Central memory CD8-positive, alpha-beta T cell (primary cell): ENCODE measurements around the gene TAGLN2.

Experiments used
- ATAC-seq: fragments of 150-1000 bp; cut with Tn5 transposase; replicated peaks from 2 replicates; pipeline ENCODE4 v1.10.0; 2022; ENCODE audit warnings: mild to moderate bottlenecking, moderate FRiP score, moderate number of reproducible peaks; ENCODE audit not compliant: poor library complexity, severe bottlenecking; ENCODE audit errors: extremely low read depth
- DNase-seq, 2 donors: peaks; one replicate each; pipeline ENCODE4 v3.0.0; 2021; ENCODE audit warnings: low spot score in 2 of 2
- H3K27ac Mint-ChIP-seq: one replicate; pipeline ENCODE4 v1.8.0; 2022; ENCODE audit warnings: low read depth, mild to moderate bottlenecking, moderate library complexity, mixed read lengths
- H3K27me3 Mint-ChIP-seq: one replicate; pipeline ENCODE4 v1.8.0; 2022; ENCODE audit warnings: mixed read lengths
- H3K36me3 Mint-ChIP-seq: one replicate; pipeline ENCODE4 v1.8.0; 2022; ENCODE audit warnings: mild to moderate bottlenecking, moderate library complexity, mixed read lengths; ENCODE audit not compliant: insufficient read depth
- H3K4me1 Mint-ChIP-seq: one replicate; pipeline ENCODE4 v1.8.0; 2022; ENCODE audit warnings: mixed read lengths
- H3K4me3 Mint-ChIP-seq: one replicate; pipeline ENCODE4 v1.8.0; 2022; ENCODE audit warnings: mild to moderate bottlenecking, moderate library complexity, mixed read lengths
- H3K9me3 Mint-ChIP-seq: one replicate; pipeline ENCODE4 v1.8.0; 2022; ENCODE audit warnings: mixed read lengths

Gene TAGLN2

DNA sequence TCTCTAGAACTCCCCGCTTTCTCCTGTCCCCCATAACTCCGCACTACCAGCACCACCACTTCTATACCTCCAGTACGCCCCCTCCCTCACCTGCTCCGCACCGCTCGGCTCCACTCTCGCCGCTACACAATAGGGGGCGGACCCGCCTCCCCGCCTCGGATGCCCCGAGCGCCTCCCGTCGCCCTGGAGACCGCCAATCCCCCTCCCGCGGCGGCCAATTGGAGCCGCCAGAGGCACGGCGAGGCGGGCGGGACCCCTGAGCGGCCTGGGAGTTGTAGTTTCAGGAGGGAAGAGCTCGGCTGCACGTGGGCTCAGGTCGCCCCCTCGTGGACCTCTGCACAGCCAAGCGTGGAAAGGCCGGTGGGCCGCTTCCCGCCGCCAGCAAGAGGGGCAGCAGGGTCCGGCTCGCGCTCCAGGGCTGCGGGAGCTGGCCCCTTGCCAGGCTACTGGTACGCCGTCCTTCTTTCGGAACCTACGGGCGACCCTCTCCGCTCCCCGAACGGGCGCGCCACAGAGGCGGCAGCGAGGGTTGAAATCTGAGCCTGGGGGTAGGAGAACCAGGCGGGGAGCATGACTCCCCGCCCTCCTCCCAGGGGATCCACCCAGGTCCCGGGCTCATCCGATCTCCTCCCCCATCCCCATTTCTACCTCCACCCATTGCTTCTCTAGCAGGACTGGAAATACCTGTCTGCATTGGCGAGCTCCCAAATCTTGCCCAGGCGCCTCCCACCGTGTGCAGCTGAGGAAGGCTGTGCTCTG, 20.4 kb upstream of the TAGLN2 start, which contains the start of gene IGSF9:
Gene IGSF9, minus strand, starts transcription at position 131 of the 759 bp plus-strand sequence. CDS start 2,159 bp downstream, outside the sequence.
- H3K36me3 Mint-ChIP-seq = no peaks in the 10 kb centered on the region
- no peak within 1 kb of the TSS for H3K27ac Mint-ChIP-seq
- peak within 1 kb of the TSS; percentile 60 for H3K4me3 Mint-ChIP-seq
- peaks cover 49% of the 10 kb centered on the region for H3K27me3 Mint-ChIP-seq
- peak; percentile 88 for ATAC-seq
- peak; percentile 53 to 54 for DNase-seq
- H3K4me1 Mint-ChIP-seq = peaks cover 11% of the 10 kb centered on the region
- no peaks in the 10 kb centered on the region for H3K9me3 Mint-ChIP-seq

DNA sequence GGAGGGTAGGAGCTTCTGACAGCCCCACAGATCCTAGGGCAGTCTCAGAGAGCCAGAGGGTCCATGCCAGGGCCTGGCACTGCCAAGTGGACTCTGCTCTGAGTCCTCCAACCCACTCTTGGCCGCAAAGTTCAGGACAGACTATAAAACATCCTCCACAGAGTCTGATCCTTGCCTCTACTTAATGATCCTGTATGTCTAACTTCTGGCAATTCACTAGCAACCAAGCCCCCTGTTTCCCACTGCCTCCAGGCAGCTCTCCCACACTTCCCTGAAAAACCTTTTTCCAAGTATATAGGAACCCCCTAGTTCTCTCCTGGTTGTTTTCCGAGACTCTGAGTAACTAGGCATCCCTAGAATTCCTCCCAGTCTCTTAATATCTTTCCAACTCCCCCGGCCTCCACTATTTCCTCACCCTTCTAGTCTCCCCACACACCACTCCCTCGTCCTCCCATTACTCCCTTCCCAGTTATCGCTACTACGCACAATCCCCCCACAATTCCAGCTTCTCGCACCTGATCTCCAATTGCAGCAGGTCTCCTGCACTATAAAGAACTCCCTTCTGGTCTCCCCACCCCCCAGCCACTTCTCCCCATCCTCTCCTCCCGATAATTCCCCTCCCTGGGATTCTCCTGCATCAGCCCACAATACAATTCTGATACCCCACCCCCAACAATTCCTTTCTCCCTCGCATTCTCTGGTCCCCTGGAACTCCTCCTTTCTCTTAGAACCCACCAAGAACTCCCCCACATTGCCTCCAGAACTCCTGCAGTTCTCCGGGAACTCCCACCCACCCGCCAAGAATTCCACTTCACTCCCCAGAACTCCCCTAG, 19.5 kb upstream of the TAGLN2 start:
- ATAC-seq (no peak), DNase-seq (no peak)
- Mint-ChIP-seq H3K4me3 (peak overlapping the region; percentile 60), H3K9me3 (no peaks in the 10 kb centered on the region), H3K27me3 (peaks cover 50% of the 10 kb centered on the region), H3K4me1 (peaks cover 11% of the 10 kb centered on the region), H3K36me3 (no peaks in the 10 kb centered on the region), H3K27ac (no peak overlapping the region)

DNA sequence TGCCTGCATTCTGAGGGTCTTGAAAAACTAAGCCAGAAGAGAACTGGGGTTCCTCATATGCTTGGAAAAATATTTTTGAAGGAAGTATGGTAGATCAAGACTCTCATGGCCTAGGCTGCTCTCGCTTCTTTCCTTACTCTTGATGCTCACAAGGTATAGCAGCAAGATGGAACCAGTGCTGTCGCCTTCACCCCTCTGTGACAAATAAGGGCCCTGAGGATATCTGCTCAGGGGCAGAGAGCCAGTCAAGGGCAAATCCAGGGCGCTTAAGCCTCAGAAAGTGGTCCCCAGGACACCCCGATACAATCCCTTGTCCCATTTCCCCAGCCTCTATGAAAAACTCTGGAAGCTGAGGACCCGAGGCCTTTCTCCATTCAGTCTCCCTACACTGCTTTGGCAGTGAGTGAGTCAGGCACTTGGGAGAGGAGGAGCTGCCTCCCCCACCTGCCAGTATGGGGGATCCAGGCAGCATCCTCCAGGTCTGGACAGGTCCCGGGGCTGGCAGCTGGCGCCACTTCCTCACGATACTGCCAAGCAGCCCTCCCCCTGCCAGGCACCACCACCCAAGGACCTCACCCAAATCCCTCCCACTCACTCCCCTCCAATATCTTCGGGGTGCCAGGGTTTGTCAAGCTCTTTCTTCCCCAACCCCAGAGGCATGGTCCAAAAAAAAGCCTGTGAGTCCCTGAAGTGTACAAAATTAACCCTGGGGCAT, 18.8 kb upstream of the TAGLN2 start:
- Mint-ChIP-seq H3K27ac (no peak overlapping the region), H3K27me3 (peaks cover 50% of the 10 kb centered on the region)

DNA sequence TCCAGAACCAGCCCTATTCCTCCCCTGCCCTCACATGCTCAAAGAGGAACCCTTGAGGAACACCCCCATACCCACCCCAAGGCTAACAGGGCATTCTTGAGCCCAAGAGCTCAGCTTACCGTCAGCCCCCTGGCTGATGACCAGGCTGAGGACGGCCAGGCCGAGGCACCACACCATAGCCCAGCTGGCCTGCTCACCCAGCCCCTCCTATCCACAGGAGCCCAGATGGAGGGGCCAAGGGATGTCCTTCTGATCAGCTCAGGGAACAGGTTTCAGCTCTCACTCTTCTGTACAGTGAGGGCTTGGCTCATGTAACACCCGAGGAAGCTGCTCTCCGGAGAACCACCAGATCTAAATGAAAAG, 18.0 kb upstream of the TAGLN2 start:
- Mint-ChIP-seq H3K4me1 (peaks cover 11% of the 10 kb centered on the region), H3K36me3 (no peaks in the 10 kb centered on the region), H3K9me3 (no peaks in the 10 kb centered on the region), H3K27ac (no peak overlapping the region), H3K27me3 (peaks cover 50% of the 10 kb centered on the region), H3K4me3 (no peak overlapping the region)
- no peak for DNase-seq
- ATAC-seq = no peak

More for the DNA sequence above, 18.8 kb upstream of the TAGLN2 start:
- H3K4me1 Mint-ChIP-seq = peaks cover 11% of the 10 kb centered on the region
- H3K4me3 Mint-ChIP-seq = no peak overlapping the region
- no peaks in the 10 kb centered on the region for H3K9me3 Mint-ChIP-seq
- ATAC-seq (no peak), DNase-seq (no peak)
- no peaks in the 10 kb centered on the region for H3K36me3 Mint-ChIP-seq

DNA sequence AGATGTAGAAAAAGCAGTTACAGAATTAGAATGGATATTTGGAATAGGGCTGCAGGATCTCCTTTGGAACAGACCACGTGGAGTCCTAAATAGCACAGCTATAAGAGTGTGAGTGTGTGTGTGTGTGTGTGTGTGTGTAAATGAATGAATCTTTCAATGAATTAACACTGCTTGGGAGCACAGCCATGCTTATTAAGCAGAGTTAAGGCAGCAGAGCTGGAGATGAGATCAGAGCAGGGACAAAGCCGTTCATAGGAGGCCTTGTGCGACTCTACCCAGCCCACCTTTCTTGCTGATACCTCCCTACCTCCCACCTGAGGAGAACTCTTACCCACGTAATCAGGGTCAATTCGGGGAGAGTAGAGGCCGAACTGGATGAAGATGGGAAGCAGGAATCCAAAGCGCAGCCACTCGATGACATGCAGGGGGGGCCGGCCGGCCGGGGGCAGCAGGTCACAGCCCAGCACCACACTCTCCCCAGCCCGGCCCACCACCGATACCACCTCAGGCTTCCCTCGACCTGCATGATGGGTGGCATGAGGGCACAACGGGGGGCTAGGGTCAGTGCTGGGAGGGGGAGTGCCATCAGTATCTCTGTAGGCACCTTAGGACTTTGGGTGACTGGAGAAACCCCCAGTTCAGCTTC, 17.4 kb upstream of the TAGLN2 start:
- H3K36me3 Mint-ChIP-seq = no peaks in the 10 kb centered on the region

DNA sequence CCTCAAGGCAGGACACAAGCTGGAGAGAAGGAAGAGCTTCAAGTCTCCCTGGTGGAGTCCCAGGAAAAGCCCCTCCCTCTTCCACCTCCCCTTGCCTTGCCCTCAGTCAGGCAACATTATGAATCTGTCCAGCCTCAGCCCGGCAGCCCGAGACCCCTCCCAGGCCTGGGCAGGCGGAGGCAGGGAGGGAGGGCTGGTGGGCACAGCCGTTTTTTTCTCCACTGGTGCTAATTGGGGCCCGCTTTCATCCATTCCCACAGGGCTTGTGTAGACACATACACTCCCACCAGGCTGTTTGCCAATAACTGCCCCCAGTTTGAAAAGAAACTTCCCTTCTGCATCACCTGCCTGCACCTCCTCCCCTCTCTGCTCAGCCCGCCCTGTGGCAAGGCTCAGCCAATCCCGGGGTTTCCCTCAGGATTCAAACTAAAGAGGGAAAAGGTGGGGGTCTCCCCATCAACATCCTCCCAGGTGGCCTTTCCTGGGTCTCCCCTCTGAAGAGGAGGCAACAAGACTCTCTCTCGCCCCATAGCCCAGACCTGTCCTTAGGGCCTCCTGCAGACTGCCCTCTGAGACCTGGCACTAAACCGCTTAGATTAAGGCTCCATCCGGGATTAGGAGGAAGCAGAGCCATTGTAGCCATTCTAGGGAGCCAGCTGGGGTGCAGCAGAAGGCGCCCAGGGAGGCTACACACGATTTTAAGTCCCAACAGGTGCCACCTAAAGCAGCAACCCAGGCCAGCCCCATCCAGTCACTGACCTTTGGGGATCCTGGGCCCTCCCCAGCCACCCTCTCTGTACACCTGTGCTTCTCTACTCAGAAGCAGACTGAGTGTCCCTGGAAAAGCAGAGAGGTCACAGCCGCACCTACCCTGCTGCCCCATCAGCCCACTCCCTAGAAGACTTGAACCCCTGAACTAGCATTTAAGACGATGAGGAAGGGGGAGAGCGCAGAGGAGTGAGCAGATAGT, 16.6 kb upstream of the TAGLN2 start:
- no peaks in the 10 kb centered on the region for H3K36me3 Mint-ChIP-seq
- peaks cover 50% of the 10 kb centered on the region for H3K27me3 Mint-ChIP-seq
- peaks cover 11% of the 10 kb centered on the region for H3K4me1 Mint-ChIP-seq
- ATAC-seq = no peak
- H3K4me3 Mint-ChIP-seq = no peak overlapping the region
- no peaks in the 10 kb centered on the region for H3K9me3 Mint-ChIP-seq
- H3K27ac Mint-ChIP-seq = no peak overlapping the region
- no peak for DNase-seq

More for the DNA sequence above, 17.4 kb upstream of the TAGLN2 start:
- Mint-ChIP-seq H3K4me1 (peaks cover 11% of the 10 kb centered on the region), H3K4me3 (no peak overlapping the region), H3K27ac (no peak overlapping the region), H3K27me3 (peaks cover 50% of the 10 kb centered on the region), H3K9me3 (no peaks in the 10 kb centered on the region)
- no peak for DNase-seq
- no peak for ATAC-seq

DNA sequence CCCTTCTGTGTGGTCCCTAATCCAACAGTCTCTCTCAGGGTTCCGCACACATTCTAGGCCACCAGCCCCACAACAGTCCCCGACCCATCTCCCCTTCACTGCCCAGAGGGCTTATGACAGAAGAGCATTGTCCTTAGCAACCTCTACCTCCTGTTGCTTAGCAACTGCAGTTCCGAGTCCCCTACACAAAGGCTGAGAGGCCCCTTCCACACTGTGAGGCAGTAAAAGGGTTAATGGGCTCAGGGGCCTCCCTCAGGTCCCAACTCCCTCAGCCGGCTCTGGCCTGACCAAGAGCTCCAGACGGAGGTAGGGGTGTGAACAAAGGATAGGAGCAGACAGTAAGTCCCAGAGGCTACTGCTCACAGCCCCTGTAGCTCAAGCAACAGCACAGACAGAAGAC, 15.8 kb upstream of the TAGLN2 start:
- Mint-ChIP-seq H3K4me1 (peaks cover 16% of the 10 kb centered on the region), H3K4me3 (no peak overlapping the region), H3K36me3 (peaks cover 2% of the 10 kb centered on the region), H3K27me3 (peaks cover 50% of the 10 kb centered on the region), H3K27ac (no peak overlapping the region), H3K9me3 (no peaks in the 10 kb centered on the region)
- ATAC-seq (no peak), DNase-seq (no peak)

DNA sequence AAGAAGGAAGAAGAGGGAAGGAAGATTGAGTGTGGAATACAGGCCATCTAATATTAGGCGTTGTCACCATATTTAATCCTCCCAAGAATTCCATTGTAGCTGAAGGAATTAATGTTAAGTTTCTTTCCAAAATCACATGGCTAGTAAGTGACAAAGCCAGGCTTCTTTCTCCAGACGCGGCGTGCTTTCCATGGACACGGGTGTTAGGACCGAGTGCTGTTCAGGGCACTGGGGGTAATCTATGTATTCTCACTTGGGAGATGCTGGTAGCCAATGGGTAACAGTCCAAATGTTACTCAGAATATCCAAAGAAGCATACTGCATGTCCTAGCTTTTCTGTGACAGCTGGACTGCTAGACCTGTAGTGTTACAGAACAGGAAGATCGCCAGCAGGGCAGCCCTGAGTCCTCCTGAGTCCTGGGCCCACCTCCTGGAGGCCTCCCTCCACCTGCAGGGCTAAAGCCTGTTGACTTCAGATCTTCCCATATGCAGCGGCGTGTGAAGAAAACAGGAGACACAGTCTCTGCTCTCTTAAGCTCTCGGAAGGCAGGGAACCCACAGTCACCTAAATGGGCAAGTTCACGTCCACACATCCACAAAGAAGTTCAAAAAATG, 14.8 kb upstream of the TAGLN2 start:
- ATAC-seq (no peak), DNase-seq (no peak)
- Mint-ChIP-seq H3K9me3 (no peaks in the 10 kb centered on the region), H3K36me3 (peaks cover 2% of the 10 kb centered on the region), H3K27me3 (peaks cover 50% of the 10 kb centered on the region), H3K27ac (no peak overlapping the region), H3K4me1 (peaks cover 12% of the 10 kb centered on the region), H3K4me3 (no peak overlapping the region)

DNA sequence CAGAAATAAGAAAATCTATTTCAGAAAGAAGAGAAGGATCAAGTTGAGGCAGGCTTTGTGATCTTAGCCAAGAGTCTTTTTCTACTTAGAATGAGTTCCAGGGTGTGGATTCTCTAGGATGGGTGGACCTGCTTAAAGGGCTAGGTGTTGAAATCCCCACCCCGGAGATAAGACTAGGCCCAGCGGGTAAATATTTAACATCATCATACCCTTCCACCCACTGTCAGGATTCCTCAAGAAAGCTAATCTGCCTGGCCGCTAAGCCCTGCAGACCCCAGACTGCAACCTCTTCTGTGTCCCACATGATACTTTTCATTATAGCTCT, 14.3 kb upstream of the TAGLN2 start:
- H3K4me3 Mint-ChIP-seq = no peak overlapping the region

DNA sequence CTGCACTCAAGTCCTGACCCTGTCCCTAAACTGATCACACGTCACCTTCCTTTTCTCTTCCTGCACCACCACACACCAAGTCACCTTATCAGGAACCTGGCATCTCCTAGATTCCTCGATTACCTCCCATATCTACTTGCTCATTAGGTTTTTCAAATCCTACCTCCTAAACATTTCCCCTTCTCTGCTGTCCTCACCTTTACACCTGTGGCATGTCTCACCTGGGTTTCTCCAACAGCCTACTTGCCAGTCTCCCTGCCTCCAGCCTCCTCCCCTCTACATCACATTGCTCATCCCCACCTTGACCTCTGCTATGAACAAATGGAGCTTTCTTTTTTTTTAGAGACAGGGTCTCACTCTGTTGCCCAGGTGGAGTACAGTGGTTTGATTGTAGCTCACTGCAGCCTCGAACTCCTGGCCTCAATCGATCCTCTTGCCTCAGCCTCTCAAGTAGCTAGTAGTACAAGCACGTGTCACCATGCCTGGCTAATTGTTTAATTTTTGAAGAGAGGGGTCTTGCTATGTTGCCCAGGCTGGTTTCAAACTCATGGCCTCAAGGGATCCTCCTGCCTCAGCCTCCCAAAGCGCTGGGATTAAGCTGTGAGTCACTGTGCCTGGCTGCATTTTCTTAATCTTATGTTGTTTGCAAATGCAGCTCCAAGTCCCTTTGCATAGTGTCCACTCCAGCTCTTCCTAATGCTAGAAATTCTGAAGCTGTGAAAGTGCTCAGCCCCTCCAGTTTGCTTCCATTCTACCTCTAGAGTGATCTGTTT, 13.8 kb upstream of the TAGLN2 start:
- ATAC-seq (no peak), DNase-seq (no peak)
- Mint-ChIP-seq H3K27ac (no peak overlapping the region), H3K4me1 (peaks cover 6% of the 10 kb centered on the region), H3K36me3 (peaks cover 2% of the 10 kb centered on the region), H3K4me3 (no peak overlapping the region), H3K9me3 (no peaks in the 10 kb centered on the region), H3K27me3 (peaks cover 40% of the 10 kb centered on the region)

More for the DNA sequence above, 14.3 kb upstream of the TAGLN2 start:
- no peaks in the 10 kb centered on the region for H3K9me3 Mint-ChIP-seq
- H3K27me3 Mint-ChIP-seq = peaks cover 45% of the 10 kb centered on the region
- no peak for ATAC-seq
- DNase-seq = no peak
- H3K36me3 Mint-ChIP-seq = peaks cover 2% of the 10 kb centered on the region
- H3K4me1 Mint-ChIP-seq = peaks cover 7% of the 10 kb centered on the region
- H3K27ac Mint-ChIP-seq = no peak overlapping the region
